Gastrocnemius medialis (tissue), 4 donors: ENCODE data around the gene AGAP2. TPM values are rescaled to one million over a fixed set of nuclear protein-coding genes. Genes with fewer than 3 reads are reported as not detected.
A peak's percentile ranks its signal among the peaks of the same experiment; 100 is the strongest.

Source experiments
- ATAC-seq, 2 donors: fragments of 150-250 bp; one replicate each; pipeline ENCODE4 v1.9.1; 2016
- DNase-seq, 2 donors: peaks; one replicate each; pipeline ENCODE4 v3.0.0-alpha.2; 2019
- H3K27ac ChIP-seq, 4 donors: fragments of 200-600 bp; sonication (generic); 1 replicate in 1 of 4; 2 replicates in 3 of 4; pipeline ENCODE4 v1.5.1; 2016 to 2018; ENCODE audit warnings: mild to moderate bottlenecking in 2 of 4, moderate library complexity in 1 of 4
- H3K27me3 ChIP-seq, 3 donors: fragments of 200-600 bp; sonication (generic) in 2 of 3; 1 replicate in 1 of 3; 2 replicates in 2 of 3; pipeline versions ENCODE4 v1.5.1 to v1.6.0; 2016 to 2019; ENCODE audit warnings: mild to moderate bottlenecking in 1 of 3, moderate library complexity in 1 of 3
- H3K36me3 ChIP-seq, 2 donors: fragments of 200-600 bp; sonication (generic) in 1 of 2; one replicate each; pipeline ENCODE4 v1.5.1; 2017 to 2018
- H3K4me1 ChIP-seq, 2 donors: fragments of 200-600 bp; sonication (generic) in 1 of 2; one replicate each; pipeline ENCODE4 v1.5.1; 2016 to 2017; ENCODE audit warnings: mild to moderate bottlenecking in 2 of 2
- H3K4me3 ChIP-seq, 4 donors: fragments of 200-600 bp; sonication (generic) in 3 of 4; 1 replicate in 1 of 4; 2 replicates in 3 of 4; pipeline ENCODE4 v1.5.1; 2016 to 2019; ENCODE audit warnings: mild to moderate bottlenecking in 2 of 4
- H3K9me3 ChIP-seq, 3 donors: fragments of 200-600 bp; sonication (generic) in 2 of 3; 1 replicate in 1 of 3; 2 replicates in 2 of 3; pipeline ENCODE4 v1.5.1; 2016 to 2019
- POLR2A ChIP-seq, 2 donors: fragments of 450-650 bp; IDR thresholded peaks; one replicate each; pipeline ENCODE4 v1.6.1; 2017; ENCODE audit warnings: antibody characterized with exemption in 2 of 2, mild to moderate bottlenecking in 2 of 2, moderate library complexity in 2 of 2
- in situ Hi-C, 4 donors: fragments of 200-750 bp; cut with MboI; loops; one replicate each; pipeline versions ENCODE4 v1.15.0 to v1.8.0; 2017; ENCODE audit warnings: low sequenced_read_pairs in 4 of 4
- intact Hi-C: fragments of 100-400 bp; cut with DNase I; formaldehyde crosslinking; loops from one replicate; pipeline ENCODE4 v1.15.1; 2023; ENCODE audit warnings: low total_unique reads
- total RNA-seq, 4 donors: library from RNA; depleted of rRNA; stranded (reverse); fragments of >200 nt; gene quantifications; one replicate each; pipeline versions ENCODE4 v1.1.0 to v1.2.3, GENCODE V29; 2016
- TF ChIP-seq, protein P1 (sequence below), 5 experiments: fragments of 450-650 bp in 3 of 5; fragments of 200-600 bp in 2 of 5; sonication (generic) in 2 of 5; IDR thresholded peaks in 4 of 5; conservative IDR thresholded peaks in 1 of 5; 1 replicate in 4 of 5; 2 replicates in 1 of 5; pipeline ENCODE4 v1.5.1; 2016 to 2019; ENCODE audit warnings: antibody characterized with exemption in 5 of 5, mild to moderate bottlenecking in 3 of 5, moderate library complexity in 3 of 5

The AGAP2 gene
- total RNA-seq, 4 donors from 2014 or later = 1.8 to 5.4 (median 3.7) TPM

DNA sequence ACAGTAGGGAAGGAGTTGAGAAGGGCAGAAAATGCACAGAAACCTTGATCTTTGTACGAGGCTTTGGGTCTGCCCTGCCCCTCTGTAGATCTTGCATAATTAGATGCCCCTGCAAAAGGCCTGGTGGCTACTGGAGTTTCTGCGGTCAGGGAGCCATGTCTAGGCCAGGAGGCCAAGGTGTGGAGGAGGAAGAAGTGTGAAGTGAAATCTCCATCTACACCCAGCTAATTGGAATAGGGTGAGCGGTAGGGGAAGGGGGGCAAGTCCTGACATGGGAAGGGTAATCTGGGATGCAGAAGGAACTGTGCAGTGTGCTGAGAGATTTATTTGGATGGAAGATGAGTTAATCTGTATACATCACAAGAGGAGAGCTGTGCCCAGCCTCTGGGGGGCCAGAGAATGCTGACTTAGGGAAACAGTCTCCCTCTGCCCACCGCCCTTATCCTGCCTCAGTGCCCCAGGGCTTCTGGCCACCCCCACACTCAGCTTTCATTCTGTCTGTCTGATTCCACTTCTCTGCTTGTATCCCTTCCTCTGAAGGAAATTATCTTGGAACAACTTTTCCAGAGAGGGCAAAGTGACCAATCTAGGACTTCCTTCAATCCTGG, 23.0 kb upstream of the AGAP2 start:
- no peak for ATAC-seq

DNA sequence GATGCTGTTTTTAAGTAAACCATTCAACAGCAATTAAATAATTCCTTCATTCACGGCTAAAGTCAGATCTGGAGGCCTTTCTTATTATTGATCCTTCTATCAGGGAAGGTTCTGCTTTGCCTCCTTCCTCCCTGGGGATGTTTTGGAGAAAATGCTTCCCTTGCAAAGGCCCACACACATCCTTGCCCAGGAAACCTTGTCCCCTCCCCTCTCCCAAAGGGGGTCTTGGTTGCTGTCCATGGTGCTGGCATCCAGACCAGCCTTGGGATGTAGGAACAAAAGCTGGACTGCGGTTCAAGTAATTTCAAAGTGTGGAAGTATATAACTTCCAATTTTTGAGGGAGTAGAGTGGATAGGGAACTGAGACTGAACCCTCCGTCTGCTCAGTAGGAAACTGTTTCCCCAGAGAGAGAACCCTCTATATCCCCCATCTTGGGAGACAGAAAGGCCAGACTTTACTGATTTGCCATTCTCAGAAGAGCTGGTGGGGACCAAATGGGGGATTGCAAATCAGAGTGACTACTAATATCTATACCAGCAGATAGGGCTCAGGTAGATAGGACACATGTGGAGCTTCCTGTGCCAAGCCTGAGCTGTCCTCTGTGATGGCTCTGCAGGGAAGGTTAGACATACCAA, 21.9 kb upstream of the AGAP2 start:
- peaks cover 13 to 16% of the 10 kb centered on the region in 2 donors for H3K4me1 ChIP-seq
- DNase-seq (no peak), ATAC-seq (no peak)
- no peak overlapping the region for H3K4me3 ChIP-seq
- no peaks in the 10 kb centered on the region for H3K9me3 ChIP-seq
- H3K27ac ChIP-seq = no peak overlapping the region
- H3K27me3 ChIP-seq = peaks cover 29 to 39% (median 37%) of the 10 kb centered on the region in 3 donors
- TF ChIP-seq POLR2A (IDR thresholded peaks at IDR 0.05) = no peak
- TF ChIP-seq, protein P1, sequence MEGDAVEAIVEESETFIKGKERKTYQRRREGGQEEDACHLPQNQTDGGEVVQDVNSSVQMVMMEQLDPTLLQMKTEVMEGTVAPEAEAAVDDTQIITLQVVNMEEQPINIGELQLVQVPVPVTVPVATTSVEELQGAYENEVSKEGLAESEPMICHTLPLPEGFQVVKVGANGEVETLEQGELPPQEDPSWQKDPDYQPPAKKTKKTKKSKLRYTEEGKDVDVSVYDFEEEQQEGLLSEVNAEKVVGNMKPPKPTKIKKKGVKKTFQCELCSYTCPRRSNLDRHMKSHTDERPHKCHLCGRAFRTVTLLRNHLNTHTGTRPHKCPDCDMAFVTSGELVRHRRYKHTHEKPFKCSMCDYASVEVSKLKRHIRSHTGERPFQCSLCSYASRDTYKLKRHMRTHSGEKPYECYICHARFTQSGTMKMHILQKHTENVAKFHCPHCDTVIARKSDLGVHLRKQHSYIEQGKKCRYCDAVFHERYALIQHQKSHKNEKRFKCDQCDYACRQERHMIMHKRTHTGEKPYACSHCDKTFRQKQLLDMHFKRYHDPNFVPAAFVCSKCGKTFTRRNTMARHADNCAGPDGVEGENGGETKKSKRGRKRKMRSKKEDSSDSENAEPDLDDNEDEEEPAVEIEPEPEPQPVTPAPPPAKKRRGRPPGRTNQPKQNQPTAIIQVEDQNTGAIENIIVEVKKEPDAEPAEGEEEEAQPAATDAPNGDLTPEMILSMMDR (IDR thresholded peaks at IDR 0.05 in 4 of 5, conservative IDR thresholded peaks at IDR 0.05 in 1 of 5) = no peak
- H3K36me3 ChIP-seq = peaks cover 0 to 21% of the 10 kb centered on the region in 2 donors
- intact Hi-C loops (no loop called here), in situ Hi-C loops (no loop called here)

More for the DNA sequence above, 23.0 kb upstream of the AGAP2 start:
- intact Hi-C loops (no loop called here), in situ Hi-C loops (no loop called here)
- Histone ChIP-seq H3K4me1 (peaks cover 12 to 19% of the 10 kb centered on the region in 2 donors), H3K27me3 (peaks cover 38 to 50% (median 47%) of the 10 kb centered on the region in 3 donors), H3K9me3 (no peaks in the 10 kb centered on the region), H3K36me3 (peaks cover 0 to 21% of the 10 kb centered on the region in 2 donors), H3K4me3 (no peak overlapping the region), H3K27ac (no peak overlapping the region)
- no peak for DNase-seq
- TF ChIP-seq, protein P1 (IDR thresholded peaks at IDR 0.05 in 4 of 5, conservative IDR thresholded peaks at IDR 0.05 in 1 of 5) = no peak
- no peak for TF ChIP-seq POLR2A (IDR thresholded peaks at IDR 0.05)

DNA sequence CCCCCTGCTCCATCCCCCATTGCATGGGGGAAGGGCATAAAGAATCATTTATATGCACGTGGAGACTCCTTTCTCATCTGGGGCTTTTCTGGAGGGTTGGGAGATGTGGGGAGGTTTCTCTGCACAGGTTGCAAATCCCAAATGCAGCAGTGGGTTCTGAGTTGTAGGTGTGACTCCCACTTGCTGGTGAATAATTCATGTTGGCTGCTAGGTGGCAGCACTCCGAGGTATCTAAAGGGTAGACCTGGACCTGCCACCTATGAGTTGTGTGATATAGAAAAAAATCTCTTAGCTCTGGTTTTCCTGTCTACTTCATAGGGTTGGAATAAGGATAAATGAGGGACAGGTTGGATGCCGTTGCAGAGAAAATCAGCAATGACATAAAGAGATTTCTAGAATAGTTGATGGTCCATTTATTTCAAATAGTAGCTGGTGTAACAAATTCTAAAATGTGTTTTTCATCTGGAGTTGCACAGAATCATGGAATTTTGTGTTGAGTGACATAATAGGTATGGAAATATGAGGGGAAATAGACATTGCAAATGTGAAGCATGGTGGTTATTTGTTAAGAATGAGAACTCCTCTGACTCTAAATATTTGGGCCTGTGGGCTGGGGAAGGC, 20.9 kb upstream of the AGAP2 start:
- H3K4me3 ChIP-seq = no peak overlapping the region
- no peak for ATAC-seq
- in situ Hi-C loops = no loop called here
- peaks cover 0 to 21% of the 10 kb centered on the region in 2 donors for H3K36me3 ChIP-seq
- H3K9me3 ChIP-seq = no peaks in the 10 kb centered on the region
- TF ChIP-seq, protein P1 (IDR thresholded peaks at IDR 0.05 in 4 of 5, conservative IDR thresholded peaks at IDR 0.05 in 1 of 5) = peak in 2 of 5 experiments; percentile 10 to 45
- TF ChIP-seq POLR2A (IDR thresholded peaks at IDR 0.05) = no peak
- H3K4me1 ChIP-seq = peaks cover 10 to 11% of the 10 kb centered on the region in 2 donors
- peaks cover 19 to 29% (median 27%) of the 10 kb centered on the region in 3 donors for H3K27me3 ChIP-seq
- H3K27ac ChIP-seq = no peak overlapping the region
- no peak for DNase-seq
- intact Hi-C loops = no loop called here

DNA sequence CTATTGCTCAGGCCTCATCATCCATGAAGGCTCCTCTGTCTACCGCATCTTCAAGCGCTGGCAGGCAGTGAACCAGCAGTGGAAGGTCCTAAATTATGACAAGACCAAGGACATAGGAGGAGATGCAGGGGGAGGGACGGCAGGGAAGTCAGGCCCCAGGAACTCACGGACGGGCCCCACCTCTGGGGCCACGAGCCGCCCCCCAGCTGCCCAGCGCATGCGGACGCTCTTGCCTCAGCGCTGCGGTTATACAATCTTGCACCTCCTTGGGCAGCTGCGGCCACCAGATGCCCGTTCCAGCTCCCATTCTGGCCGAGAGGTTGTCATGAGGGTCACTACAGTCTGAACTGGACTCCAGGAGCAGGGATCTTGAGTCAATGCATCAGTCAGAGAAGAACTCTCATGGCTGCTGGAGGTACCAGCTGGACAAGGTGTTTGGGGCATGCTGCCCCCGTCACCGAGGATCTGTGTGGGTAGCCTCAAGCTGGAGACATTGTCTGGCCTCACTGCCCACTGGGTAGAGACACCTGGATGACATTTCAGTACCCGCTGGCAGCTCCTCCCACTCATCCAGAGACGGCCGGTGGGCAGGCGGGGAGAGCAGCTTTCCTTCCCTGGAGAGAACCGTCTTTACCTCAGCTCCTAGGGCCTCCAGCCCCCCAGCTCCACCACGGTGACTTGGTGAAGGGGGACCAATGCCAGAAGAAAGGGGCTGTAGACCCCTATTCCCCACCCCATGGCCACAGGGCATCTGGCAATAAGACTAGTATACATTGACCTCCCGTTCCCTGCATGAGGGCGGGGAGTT, 20.2 kb upstream of the AGAP2 start:
- Histone ChIP-seq H3K27ac (no peak overlapping the region), H3K9me3 (no peaks in the 10 kb centered on the region), H3K4me3 (no peak overlapping the region), H3K27me3 (peaks cover 12 to 22% (median 20%) of the 10 kb centered on the region in 3 donors), H3K36me3 (peaks cover 0 to 21% of the 10 kb centered on the region in 2 donors), H3K4me1 (peaks cover 12 to 13% of the 10 kb centered on the region in 2 donors)
- in situ Hi-C loops (no loop called here), intact Hi-C loops (no loop called here)
- DNase-seq (no peak), ATAC-seq (no peak)
- TF ChIP-seq POLR2A (IDR thresholded peaks at IDR 0.05) = no peak
- TF ChIP-seq, protein P1 (IDR thresholded peaks at IDR 0.05 in 4 of 5, conservative IDR thresholded peaks at IDR 0.05 in 1 of 5) = no peak
